HEK293T (cell line): ENCODE results near the gene MIGA2.

Source experiments
- ARNT ChIP-seq: fragments of 450-650 bp; IDR thresholded peaks from 2 replicates; pipeline ENCODE4 v1.6.1; 2017; ENCODE audit warnings: mild to moderate bottlenecking
- BHLHE40 ChIP-seq: fragments of 450-650 bp; IDR thresholded peaks from 2 replicates; pipeline ENCODE4 v1.6.1; 2016; ENCODE audit warnings: mild to moderate bottlenecking, moderate library complexity, borderline replicate concordance
- ELF4 ChIP-seq: fragments of 450-650 bp; IDR thresholded peaks from 2 replicates; pipeline ENCODE4 v1.6.1; 2017; ENCODE audit warnings: antibody characterized with exemption
- FOXA1 ChIP-seq: fragments of 450-650 bp; IDR thresholded peaks from 2 replicates; pipeline ENCODE4 v1.6.1; 2016; ENCODE audit warnings: mild to moderate bottlenecking
- FOXK2 ChIP-seq: fragments of 450-650 bp; IDR thresholded peaks from 2 replicates; pipeline ENCODE4 v1.6.1; 2016; ENCODE audit warnings: mild to moderate bottlenecking
- HDGF ChIP-seq: fragments of 450-650 bp; IDR thresholded peaks from 2 replicates; pipeline ENCODE4 v1.6.1; 2017; ENCODE audit warnings: antibody characterized with exemption, borderline replicate concordance
- L3MBTL2 ChIP-seq: fragments of 450-650 bp; conservative IDR thresholded peaks from 2 replicates; pipeline ENCODE4 v1.6.1; 2016; ENCODE audit warnings: mild to moderate bottlenecking
- NFRKB ChIP-seq: fragments of 450-650 bp; IDR thresholded peaks from 2 replicates; pipeline ENCODE4 v1.6.1; 2016; ENCODE audit warnings: mild to moderate bottlenecking, moderate library complexity
- PKNOX1 ChIP-seq: fragments of 450-650 bp; IDR thresholded peaks from 2 replicates; pipeline ENCODE4 v1.6.1; 2016
- SP1 ChIP-seq: fragments of 450-650 bp; IDR thresholded peaks from 2 replicates; pipeline ENCODE4 v1.6.1; 2017
- SUZ12 ChIP-seq: fragments of 450-650 bp; IDR thresholded peaks from 2 replicates; pipeline ENCODE4 v1.6.1; 2016; ENCODE audit warnings: mild to moderate bottlenecking
- TARDBP ChIP-seq: fragments of 450-650 bp; IDR thresholded peaks from 2 replicates; pipeline ENCODE4 v1.6.1; 2016
- ZNF384 ChIP-seq: fragments of 450-650 bp; IDR thresholded peaks from 2 replicates; pipeline ENCODE4 v1.6.1; 2016

GRCh38 chr9:129105857-129106694 lies 69.7 kb downstream of the MIGA2 start:
- TF ChIP-seq TARDBP, result no peak
- no peak for TF ChIP-seq SP1
- no peak for TF ChIP-seq ELF4
- TF ChIP-seq FOXK2, result no peak
- TF ChIP-seq L3MBTL2, result no peak
- no peak for TF ChIP-seq BHLHE40
- no peak for TF ChIP-seq FOXA1
- TF ChIP-seq ARNT, result no peak
- no peak for TF ChIP-seq ZNF384
- no peak for TF ChIP-seq SUZ12
- no peak for TF ChIP-seq PKNOX1
- TF ChIP-seq HDGF, result no peak
- no peak for TF ChIP-seq NFRKB
